ENCODE results near the gene ZHX3.

DNA sequence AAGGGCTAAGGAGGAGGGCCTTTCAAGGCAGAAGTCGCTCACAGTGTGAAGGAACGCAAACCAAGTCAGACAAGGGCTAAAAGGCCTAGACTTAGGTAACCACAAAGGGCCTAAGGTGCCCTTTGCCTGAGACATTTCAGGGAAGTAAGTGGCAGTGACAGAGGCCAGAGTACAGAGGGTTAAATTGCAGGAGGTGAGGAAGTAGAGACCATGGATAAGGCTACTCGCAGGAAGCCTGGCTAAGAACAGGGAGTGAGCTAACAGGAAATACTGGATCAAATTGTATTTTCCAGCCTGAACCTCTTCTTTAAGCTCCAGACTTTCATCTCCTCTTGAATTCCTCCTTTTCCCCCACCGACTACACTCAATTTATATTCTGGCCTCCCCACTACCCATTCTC lies 16.6 kb downstream of the ZHX3 start:
- TF ChIP-seq, protein P1, sequence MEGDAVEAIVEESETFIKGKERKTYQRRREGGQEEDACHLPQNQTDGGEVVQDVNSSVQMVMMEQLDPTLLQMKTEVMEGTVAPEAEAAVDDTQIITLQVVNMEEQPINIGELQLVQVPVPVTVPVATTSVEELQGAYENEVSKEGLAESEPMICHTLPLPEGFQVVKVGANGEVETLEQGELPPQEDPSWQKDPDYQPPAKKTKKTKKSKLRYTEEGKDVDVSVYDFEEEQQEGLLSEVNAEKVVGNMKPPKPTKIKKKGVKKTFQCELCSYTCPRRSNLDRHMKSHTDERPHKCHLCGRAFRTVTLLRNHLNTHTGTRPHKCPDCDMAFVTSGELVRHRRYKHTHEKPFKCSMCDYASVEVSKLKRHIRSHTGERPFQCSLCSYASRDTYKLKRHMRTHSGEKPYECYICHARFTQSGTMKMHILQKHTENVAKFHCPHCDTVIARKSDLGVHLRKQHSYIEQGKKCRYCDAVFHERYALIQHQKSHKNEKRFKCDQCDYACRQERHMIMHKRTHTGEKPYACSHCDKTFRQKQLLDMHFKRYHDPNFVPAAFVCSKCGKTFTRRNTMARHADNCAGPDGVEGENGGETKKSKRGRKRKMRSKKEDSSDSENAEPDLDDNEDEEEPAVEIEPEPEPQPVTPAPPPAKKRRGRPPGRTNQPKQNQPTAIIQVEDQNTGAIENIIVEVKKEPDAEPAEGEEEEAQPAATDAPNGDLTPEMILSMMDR (IDR thresholded peaks at IDR 0.05): no peak
- no peak for TF ChIP-seq POLR2A (IDR thresholded peaks at IDR 0.05)

All from right lobe of liver (tissue), 4 donors.